ENCODE measurements around the gene RAD17. TPM values are rescaled to one million over a fixed set of nuclear protein-coding genes. Genes with fewer than 3 reads are reported as not detected.
"Not testable (repeated sequence)": the region's sequence is repeated elsewhere in the genome, so short reads cannot be mapped to it uniquely, and the experiment has no call there.

The RAD17 gene
- polyA plus RNA-seq, 5 donors, result 31.9 to 47.3 (median 40.4) TPM

DNA sequence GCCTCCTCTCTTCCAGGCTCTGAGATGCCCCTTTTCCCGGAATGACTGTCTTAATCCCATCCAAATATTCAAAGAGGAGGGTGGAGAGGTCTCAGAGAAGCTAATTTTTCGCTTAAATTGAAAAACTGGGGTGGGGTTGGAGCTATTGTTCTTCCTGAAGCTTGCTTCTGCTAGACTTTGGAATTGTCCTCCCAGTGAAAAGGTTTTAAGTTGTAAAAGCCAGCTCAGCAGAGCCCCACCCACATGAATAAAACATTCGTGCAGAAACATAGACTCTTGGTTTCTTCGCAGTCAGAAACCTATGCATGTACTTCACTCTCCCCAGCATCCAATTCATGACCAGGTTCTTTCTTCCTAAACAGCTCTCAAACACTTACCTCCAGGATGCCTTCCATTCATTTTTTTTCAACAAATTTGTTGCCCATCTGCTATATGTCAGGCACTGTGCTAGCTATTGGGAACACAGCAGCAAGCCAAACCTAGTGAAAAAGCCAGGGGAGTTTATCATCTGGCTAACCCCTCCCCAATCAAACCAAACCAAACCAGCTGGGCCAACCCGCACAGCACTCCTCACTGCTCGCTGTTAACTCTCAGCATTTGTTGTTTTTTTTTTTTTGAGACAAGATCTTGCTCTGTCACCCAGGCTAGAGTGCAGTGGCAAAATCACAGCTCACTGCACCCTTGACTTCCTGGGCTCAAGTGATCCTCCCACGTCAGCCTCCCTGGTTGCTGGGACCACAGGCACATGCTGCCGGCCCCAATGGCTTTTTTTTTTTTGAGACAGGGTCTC, 85.0 kb downstream of the RAD17 start:
- DNase-seq, result no peak

DNA sequence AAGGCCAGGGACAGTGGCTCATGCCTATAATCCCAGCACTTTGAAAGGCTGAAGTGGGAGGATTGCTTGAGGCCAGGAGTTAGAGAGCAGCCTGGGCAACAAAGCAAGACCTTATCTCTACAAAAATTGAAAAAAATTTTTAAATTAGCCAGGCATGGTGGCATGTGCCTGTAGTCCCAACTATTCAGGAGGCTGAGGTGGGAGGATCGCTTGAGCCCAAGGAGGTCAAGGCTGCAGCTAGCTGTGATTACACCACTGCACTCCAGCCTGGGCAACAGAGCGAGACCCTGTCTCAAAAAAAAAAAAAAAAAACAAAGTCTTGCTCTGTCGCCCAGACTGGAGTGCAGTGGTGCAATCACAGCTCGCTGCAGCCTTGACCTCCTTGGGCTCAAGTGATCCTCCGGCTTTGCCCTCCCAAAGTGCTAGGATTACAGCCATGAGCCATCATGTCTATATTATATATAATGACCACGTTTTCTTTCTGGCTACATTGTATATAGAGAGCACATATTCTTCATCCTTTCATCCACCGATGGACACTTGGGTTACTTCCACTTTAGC, 85.9 kb downstream of the RAD17 start:
- DNase-seq, result not testable (repeated sequence)

- no peak for DNase-seq
These were observed 92.6 kb downstream of the RAD17 start for GRCh38 chr5:69462170-69462569.

Other genes with a start within 250 kb of the RAD17 start
- 100 to 1,000 TPM in 2 of 5 donors, 10 to 100 TPM in 3; 61.8 to 168 (median 86.5) TPM for gene CCNB1, start 202.7 kb upstream of the RAD17 start, polyA plus RNA-seq (ENCODE audit: insufficient read depth in 1 of 5, insufficient read length in 5 of 5, low replicate concordance in 1 of 5)
- 10 to 100 TPM; 16.0 to 38.4 (median 26.1) TPM for gene CENPH, start 180.2 kb upstream of the RAD17 start, polyA plus RNA-seq (ENCODE audit: insufficient read depth in 1 of 5, insufficient read length in 5 of 5, low replicate concordance in 1 of 5)
- gene CDK7, start 134.9 kb upstream of the RAD17 start, polyA plus RNA-seq (ENCODE audit: insufficient read depth in 1 of 5, insufficient read length in 5 of 5, low replicate concordance in 1 of 5), result 10 to 100 TPM; 33.3 to 39.8 (median 35.5) TPM
- 10 to 100 TPM in 4 of 5 donors, 1 to 10 TPM in 1; 10.0 to 13.9 (median 12.3) TPM for gene CCDC125, start 37.0 kb upstream of the RAD17 start, polyA plus RNA-seq (ENCODE audit: insufficient read depth in 1 of 5, insufficient read length in 5 of 5, low replicate concordance in 1 of 5)
- 10 to 100 TPM; 40.2 to 64.0 (median 59.4) TPM for gene AK6, start 298 bp upstream of the RAD17 start, polyA plus RNA-seq (ENCODE audit: insufficient read depth in 1 of 5, insufficient read length in 5 of 5, low replicate concordance in 1 of 5)
- gene TAF9, start 298 bp upstream of the RAD17 start, polyA plus RNA-seq (ENCODE audit: insufficient read depth in 1 of 5, insufficient read length in 5 of 5, low replicate concordance in 1 of 5), result 10 to 100 TPM; 50.6 to 66.3 (median 51.8) TPM
- 10 to 100 TPM; 18.3 to 24.2 (median 19.0) TPM for gene MARVELD2, start 45.3 kb downstream of the RAD17 start, polyA plus RNA-seq (ENCODE audit: insufficient read depth in 1 of 5, insufficient read length in 5 of 5, low replicate concordance in 1 of 5)
- 10 to 100 TPM; 28.6 to 49.4 (median 45.9) TPM for gene OCLN, start 123.0 kb downstream of the RAD17 start, polyA plus RNA-seq (ENCODE audit: insufficient read depth in 1 of 5, insufficient read length in 5 of 5, low replicate concordance in 1 of 5)
- 10 to 100 TPM; 43.1 to 66.1 (median 61.3) TPM for gene GTF2H2C, start 190.4 kb downstream of the RAD17 start, polyA plus RNA-seq (ENCODE audit: insufficient read depth in 1 of 5, insufficient read length in 5 of 5, low replicate concordance in 1 of 5)

All from right lung (tissue), 5 donors.